Stomach (tissue), 9 donors: ENCODE data around the gene CPSF4L. TPM values are rescaled to one million over a fixed set of nuclear protein-coding genes. Genes with fewer than 3 reads are reported as not detected.
A peak's percentile ranks its signal among the peaks of the same experiment; 100 is the strongest.

ENCODE experiments used
- DNase-seq, 2 donors: peaks; one replicate each; pipeline versions ENCODE4 v3.0.0 to v3.0.0-alpha.2; 2013 to 2019
- H3K27ac ChIP-seq, 5 donors: fragments of 200-600 bp in 4 of 5; sonication (generic) in 4 of 5; one replicate each; pipeline ENCODE4 v1.5.1; 2013 to 2019; ENCODE audit warnings: mild to moderate bottlenecking in 1 of 5, moderate library complexity in 1 of 5
- H3K27me3 ChIP-seq, 3 donors: fragments of 200-600 bp; sonication (generic); one replicate each; pipeline ENCODE4 v1.5.1; 2017 to 2019; ENCODE audit warnings: mixed run types in 1 of 3
- H3K36me3 ChIP-seq, 4 donors: fragments of 200-600 bp; sonication (generic); 1 replicate in 3 of 4; 2 replicates in 1 of 4; pipeline ENCODE4 v1.5.1; 2016 to 2019
- H3K4me1 ChIP-seq, 4 donors: fragments of 200-600 bp; sonication (generic); one replicate each; pipeline ENCODE4 v1.5.1; 2016 to 2019
- H3K4me3 ChIP-seq, 4 donors: fragments of 200-600 bp; sonication (generic) in 3 of 4; one replicate each; pipeline ENCODE4 v1.5.1; 2016 to 2019; ENCODE audit warnings: mild to moderate bottlenecking in 1 of 4
- H3K9me3 ChIP-seq, 4 donors: fragments of 200-600 bp; sonication (generic); one replicate each; pipeline ENCODE4 v1.5.1; 2016 to 2019
- CTCF ChIP-seq, 7 experiments: fragments of 450-650 bp in 4 of 7; fragments of 200-600 bp in 3 of 7; sonication (generic) in 3 of 7; IDR thresholded peaks; one replicate each; pipeline ENCODE4 v1.5.1; 2016 to 2019; ENCODE audit warnings: antibody characterized with exemption in 7 of 7, control low read depth in 2 of 7, mild to moderate bottlenecking in 1 of 7
- EP300 ChIP-seq: sonication (generic); formaldehyde crosslinking; IDR thresholded peaks from one replicate; pipeline ENCODE4 v1.6.1; 2017; ENCODE audit warnings: antibody characterized with exemption
- POLR2A ChIP-seq, 4 donors: fragments of 450-650 bp; IDR thresholded peaks; one replicate each; pipeline ENCODE4 v1.6.1; 2016; ENCODE audit warnings: antibody characterized with exemption in 4 of 4, control low read depth in 2 of 4, mild to moderate bottlenecking in 1 of 4, moderate library complexity in 1 of 4
- POLR2AphosphoS5 ChIP-seq, 3 donors: sonication (generic); formaldehyde crosslinking; IDR thresholded peaks; one replicate each; pipeline ENCODE4 v1.6.1; 2016; ENCODE audit warnings: antibody characterized with exemption in 3 of 3
- WGBS, 5 donors: extraction: QIAGEN DNeasy Blood & Tissue Kit in 3 of 5; methylation state at CpG; one replicate each; pipeline versions ENCODE4 v1.1.5 to v1.1.7; 2013 to 2018; 5-methylcytosine and 5-hydroxymethylcytosine counted together
- intact Hi-C: fragments of 100-400 bp; cut with DNase I; formaldehyde crosslinking; loops from one replicate; pipeline ENCODE4 v1.15.1; 2023; ENCODE audit warnings: low total_unique reads
- polyA plus RNA-seq, 3 donors: library from polyadenylated mRNA; stranded (reverse); fragments of 200-250 nt; gene quantifications; one replicate each; pipeline ENCODE4 v1.2.3, GENCODE V29; 2013
- total RNA-seq, 5 donors: library from RNA; depleted of rRNA; stranded (reverse); fragments of >200 nt; gene quantifications; one replicate each; pipeline versions ENCODE4 v1.1.0 to v1.2.3, GENCODE V29; 2014 to 2016
- donor health status: healthy with polysubstance abuse.
- donor health status: Bipolar disorder and iron deficiency.
- donor health status: healthy.

Gene CPSF4L
- total and polyA plus RNA-seq, 8 donors, result not detected

- Histone ChIP-seq H3K9me3 (no peaks in the 10 kb centered on the region), H3K27ac (peak overlapping the region; percentile 80 to 100 (median 99)), H3K36me3 (no peaks in the 10 kb centered on the region), H3K4me1 (peaks cover 68 to 100% (median 91%) of the 10 kb centered on the region in 4 donors), H3K4me3 (peak overlapping the region in 3 of 4 donors; percentile 32 to 42 (median 36)), H3K27me3 (no peaks in the 10 kb centered on the region)
- no peak for TF ChIP-seq EP300
- no peak for TF ChIP-seq POLR2AphosphoS5 (IDR thresholded peaks at IDR 0.05)
- no peak for TF ChIP-seq POLR2A (IDR thresholded peaks at IDR 0.05)
- TF ChIP-seq CTCF (IDR thresholded peaks at IDR 0.05), result no peak
- intact Hi-C loops, result no loop called here
- no peak for DNase-seq
- 22 to 37% (median 26%) methylated on average over 8 of the region's 8 CpGs for WGBS, 5 donors
These were observed 42.8 kb upstream of the CPSF4L start for GRCh38 chr17:73304438-73304837.

GRCh38 chr17:73302189-73302588, 40.5 kb upstream of the CPSF4L start:
- intact Hi-C loops, result no loop called here
- Histone ChIP-seq H3K36me3 (no peaks in the 10 kb centered on the region), H3K9me3 (no peaks in the 10 kb centered on the region), H3K27me3 (no peaks in the 10 kb centered on the region), H3K27ac (peak overlapping the region in 4 of 5 donors; percentile 7 to 63 (median 26)), H3K4me3 (no peak overlapping the region), H3K4me1 (peaks cover 68 to 97% (median 85%) of the 10 kb centered on the region in 4 donors)
- DNase-seq, result no peak
- no peak for TF ChIP-seq EP300
- no peak for TF ChIP-seq POLR2A (IDR thresholded peaks at IDR 0.05)
- no peak for TF ChIP-seq POLR2AphosphoS5 (IDR thresholded peaks at IDR 0.05)
- TF ChIP-seq CTCF (IDR thresholded peaks at IDR 0.05), result no peak
- 39 to 59% (median 52%) methylated on average over 3 of the region's 3 CpGs for WGBS, 5 donors

- Histone ChIP-seq H3K9me3 (no peaks in the 10 kb centered on the region), H3K4me1 (peaks cover 60 to 95% (median 81%) of the 10 kb centered on the region in 4 donors), H3K27me3 (no peaks in the 10 kb centered on the region), H3K27ac (peak overlapping the region in 3 of 5 donors; percentile 7 to 63 (median 25)), H3K4me3 (no peak overlapping the region), H3K36me3 (no peaks in the 10 kb centered on the region)
- WGBS, 5 donors, result 72 to 93% (median 91%) methylated on average over 2 of the region's 2 CpGs
- DNase-seq, result no peak
- no peak for TF ChIP-seq EP300
- no peak for TF ChIP-seq POLR2A (IDR thresholded peaks at IDR 0.05)
- no peak for TF ChIP-seq POLR2AphosphoS5 (IDR thresholded peaks at IDR 0.05)
- no peak for TF ChIP-seq CTCF (IDR thresholded peaks at IDR 0.05)
- intact Hi-C loops, result no loop called here
These were observed 39.7 kb upstream of the CPSF4L start for GRCh38 chr17:73301369-73301768.

- Histone ChIP-seq H3K27me3 (no peaks in the 10 kb centered on the region), H3K4me3 (no peak overlapping the region), H3K9me3 (no peaks in the 10 kb centered on the region), H3K4me1 (peaks cover 53 to 92% (median 80%) of the 10 kb centered on the region in 4 donors), H3K36me3 (no peaks in the 10 kb centered on the region), H3K27ac (peak overlapping the region in 3 of 5 donors; percentile 36 to 77 (median 63))
- WGBS, 5 donors, result 57 to 78% (median 70%) methylated on average over 3 of the region's 3 CpGs
- intact Hi-C loops, result no loop called here
- TF ChIP-seq POLR2A (IDR thresholded peaks at IDR 0.05) (no peak), CTCF (IDR thresholded peaks at IDR 0.05) (no peak), POLR2AphosphoS5 (IDR thresholded peaks at IDR 0.05) (no peak), EP300 (no peak)
- DNase-seq, result no peak
These were observed 38.7 kb upstream of the CPSF4L start for GRCh38 chr17:73300392-73300791.
